ENCODE data around the gene ISCA1.

ISCA1 gene

GRCh38 chr9:86219606-86220005, 62.7 kb downstream of the ISCA1 start:
- no peak for DNase-seq

- no peak for DNase-seq
These were observed 65.1 kb downstream of the ISCA1 start for GRCh38 chr9:86217076-86217755.

Data from activated gamma-delta T cell (primary cell).